GM11168 (cell line): ENCODE results near the gene SFI1.
"Not testable (repeated sequence)": the region's sequence is repeated elsewhere in the genome, so short reads cannot be mapped to it uniquely, and the experiment has no call there.

Experiments used
- in situ Hi-C: fragments of 300-500 bp; cut with MboI; formaldehyde crosslinking; loops from one replicate; pipeline ENCODE4 v1.12.0; 2022; ENCODE audit warnings: low sequenced_read_pairs; ENCODE audit not compliant: unreplicated experiment

SFI1 gene

DNA sequence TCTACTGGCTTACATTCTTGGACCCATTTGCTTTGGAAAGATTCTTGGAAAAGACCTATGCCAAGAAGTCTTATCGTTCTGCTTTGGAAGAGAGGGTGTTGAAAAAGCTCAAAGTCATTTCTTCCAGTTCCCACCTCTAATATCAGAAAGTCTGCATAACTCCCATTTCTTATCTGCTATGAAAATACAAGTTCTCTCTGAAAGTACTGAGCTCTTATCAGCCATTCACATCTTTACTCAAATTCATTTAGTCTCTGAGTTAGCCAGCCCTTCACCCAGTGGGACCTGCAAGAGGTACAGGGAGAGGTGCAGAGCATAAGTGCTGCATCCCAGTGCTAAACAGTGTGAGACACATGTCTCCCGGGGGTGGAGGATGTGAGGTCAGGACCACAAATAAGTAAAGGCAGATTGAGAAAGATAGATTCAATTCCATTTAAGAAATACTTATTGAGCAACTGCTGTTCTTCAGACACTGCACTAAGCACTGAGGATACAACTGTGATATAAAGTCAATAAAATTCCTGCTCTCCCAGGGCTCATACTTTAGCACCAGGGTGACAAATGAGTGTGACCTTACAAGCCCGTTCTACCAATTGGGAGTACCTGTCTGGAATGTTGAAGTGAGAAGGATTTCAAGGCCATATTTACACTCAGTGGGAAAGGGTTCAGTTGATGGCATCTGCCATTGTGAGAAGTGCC is 89.0 kb downstream of the SFI1 start:
- in situ Hi-C loops, result no loop called here

DNA sequence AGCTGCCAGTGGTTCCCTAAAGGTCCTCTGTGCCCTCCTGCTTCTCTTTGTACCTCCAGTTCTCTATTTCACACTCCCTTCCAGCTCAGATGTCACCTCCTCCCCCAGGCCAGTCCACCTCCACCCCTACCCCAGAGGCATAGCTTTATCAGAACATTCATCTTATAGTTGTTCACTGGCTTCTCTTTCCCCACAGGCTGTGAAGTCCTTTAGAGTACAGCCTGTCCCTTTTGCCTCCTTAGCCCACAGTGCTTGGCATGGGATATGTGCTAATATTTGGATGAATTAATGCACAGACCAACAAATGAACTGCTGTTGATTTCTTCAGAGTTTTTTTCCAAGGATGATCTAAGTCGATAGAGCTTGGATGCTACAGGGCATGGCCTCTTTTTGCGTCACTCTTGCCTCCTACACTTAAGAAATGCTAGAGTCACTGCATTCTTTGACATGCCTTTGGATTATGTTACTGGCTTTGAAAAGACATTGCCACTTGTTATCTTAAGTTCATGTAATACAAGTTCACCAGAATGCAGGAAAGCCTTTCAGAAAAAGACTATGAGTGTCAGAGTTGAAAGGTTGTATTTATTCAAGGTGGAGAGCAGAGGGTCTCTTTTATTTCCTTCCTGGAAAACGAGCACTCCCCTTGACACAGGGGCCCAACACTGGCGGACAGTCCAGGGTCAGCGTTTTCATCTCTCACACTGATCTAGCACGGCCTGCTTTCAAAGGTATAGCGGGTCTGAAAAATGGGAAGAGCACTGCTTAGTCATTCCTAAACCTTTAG is 90.0 kb downstream of the SFI1 start:
- in situ Hi-C loops, result no loop called here

DNA sequence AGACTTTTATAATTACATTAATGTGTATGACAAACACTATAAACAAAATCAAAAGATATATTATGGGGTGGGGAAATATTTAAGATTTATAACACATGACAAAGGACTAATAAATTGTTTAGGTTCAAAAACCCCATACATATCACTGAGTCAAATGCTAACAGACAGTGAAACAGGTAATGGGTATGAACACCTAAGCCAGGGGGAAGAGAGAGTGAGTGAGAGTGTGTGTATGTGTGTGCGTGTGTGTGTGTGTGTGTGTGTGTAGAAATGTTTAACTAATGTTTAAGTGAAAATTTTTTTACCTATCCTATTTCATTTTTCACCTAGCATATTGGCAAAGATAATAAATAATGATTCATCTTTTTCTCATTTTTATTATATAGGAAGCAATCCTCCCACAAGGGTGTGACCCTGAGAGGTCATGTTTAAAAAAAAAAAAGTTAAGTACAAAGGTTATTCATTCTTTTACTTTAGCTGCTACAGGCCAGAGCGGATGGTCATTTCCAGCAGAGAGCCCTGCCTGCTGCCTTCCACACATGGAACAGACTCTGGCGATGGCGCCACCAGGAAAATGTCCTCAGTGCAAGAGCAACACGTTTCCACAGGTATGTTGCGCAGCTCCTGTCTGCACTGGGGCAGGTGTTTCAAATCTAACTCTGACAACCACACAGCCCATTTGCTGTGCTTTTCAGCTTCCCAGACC is 92.8 kb downstream of the SFI1 start:
- in situ Hi-C loops, result no loop called here

DNA sequence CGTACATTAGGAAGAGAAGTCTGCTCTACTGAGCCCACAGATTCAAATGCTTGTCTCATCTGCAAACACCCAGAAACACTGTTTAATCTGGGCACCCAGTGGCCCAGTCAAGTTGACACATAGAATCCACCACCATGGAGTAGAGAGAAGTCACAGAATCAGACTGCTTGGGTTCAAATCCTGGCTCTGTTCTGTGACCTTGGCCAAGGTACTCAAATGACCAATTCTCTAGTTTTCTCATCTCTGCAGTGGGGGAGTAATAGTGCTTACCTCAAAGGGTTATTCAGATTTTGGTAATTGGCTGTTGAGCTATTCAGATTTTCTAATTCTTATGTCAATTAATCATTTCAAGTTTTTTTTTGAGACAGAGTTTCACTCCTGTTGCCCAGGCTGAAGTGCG is 93.8 kb downstream of the SFI1 start:
- in situ Hi-C loops, result not testable (repeated sequence)

DNA sequence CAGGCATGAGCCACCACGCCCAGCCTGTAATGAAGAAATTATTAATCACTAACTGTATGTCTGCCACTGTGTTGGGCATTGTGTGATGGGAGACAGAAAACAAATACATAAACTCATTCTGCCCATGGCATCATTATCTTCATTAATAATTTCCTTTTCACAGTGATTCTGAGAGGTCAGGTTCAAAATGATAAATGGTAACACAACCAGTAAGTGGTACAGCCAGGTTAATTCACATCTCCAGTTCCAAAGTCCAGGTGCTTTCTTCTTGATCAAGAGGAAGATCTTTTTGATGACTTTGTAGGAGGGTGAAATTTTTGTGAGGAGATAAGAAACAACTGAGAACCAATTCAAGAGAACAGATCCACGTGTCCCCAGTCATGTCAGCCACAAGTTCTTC is 98.9 kb downstream of the SFI1 start:
- in situ Hi-C loops, result no loop called here

DNA sequence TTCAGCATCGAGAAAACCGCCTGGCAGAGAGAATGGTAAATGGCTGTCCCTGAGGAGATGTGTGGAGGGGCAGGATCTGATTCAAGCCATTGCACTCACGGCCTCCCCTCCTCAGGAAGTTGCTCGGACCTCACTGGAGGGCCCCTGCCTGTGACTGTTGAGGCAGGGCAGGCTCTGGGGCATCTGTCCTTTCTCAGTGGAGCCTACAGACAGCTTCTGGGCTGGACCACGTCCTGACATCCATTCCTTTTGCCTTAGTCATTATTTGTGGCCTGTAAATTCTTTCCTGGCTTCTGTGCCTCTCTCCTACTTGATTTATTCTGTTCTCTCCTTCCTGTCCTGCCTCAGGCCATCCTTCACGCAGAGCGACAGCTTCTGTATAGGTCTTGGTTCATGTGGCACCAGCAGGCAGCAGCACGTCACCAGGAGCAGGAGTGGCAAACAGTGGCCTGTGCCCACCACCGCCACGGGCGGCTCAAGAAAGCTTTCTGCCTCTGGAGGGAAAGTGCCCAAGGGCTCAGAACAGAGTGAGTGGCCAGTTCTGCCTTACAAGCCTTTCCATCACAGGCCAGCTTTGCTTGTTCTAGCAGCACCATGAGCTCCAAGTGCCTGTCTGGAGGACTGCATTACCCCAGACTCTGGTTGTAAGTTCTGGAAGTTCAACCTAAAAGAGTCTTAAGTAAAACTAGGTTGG is 106.1 kb downstream of the SFI1 start:
- in situ Hi-C loops, result no loop called here

DNA sequence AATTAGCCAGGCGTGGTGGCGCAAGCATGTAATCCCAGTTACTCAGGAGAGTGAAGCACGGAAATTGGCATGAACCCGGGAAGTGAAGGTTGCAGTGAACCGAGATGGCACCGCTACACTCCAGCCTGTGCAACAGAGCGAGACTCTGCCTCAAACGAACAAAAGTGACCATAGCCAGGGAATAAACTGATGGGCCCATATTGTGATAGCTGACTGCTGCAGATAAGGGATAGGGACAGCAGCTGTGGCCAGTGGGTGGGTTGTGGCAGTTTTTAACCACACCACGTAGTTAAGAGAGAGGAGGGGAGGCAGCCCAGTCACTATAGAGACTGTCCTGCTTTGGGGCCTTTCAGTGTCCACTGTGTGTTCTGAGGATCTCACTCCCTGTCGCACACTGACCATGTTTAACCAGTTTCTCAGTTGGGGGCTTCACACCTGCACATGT is 106.8 kb downstream of the SFI1 start:
- in situ Hi-C loops, result no loop called here

DNA sequence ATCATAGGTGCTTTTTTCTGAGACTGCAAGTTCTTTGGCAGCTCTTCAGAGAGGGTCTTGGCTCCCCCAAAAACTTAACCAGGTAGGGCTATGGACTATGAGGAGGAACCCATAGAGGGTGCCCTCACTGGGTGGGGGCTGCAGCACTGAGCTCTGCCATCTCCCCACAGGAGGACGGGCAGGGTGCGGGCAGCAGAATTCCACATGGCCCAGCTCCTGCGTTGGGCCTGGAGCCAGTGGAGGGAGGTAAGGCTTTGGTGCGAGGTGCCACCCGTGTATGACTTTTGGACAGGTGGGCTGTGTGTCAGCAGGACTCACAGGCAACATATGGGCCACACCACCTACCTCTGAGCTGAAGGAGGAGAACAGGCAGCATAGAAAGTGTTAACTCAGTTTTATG is 107.2 kb downstream of the SFI1 start:
- in situ Hi-C loops, result no loop called here

DNA sequence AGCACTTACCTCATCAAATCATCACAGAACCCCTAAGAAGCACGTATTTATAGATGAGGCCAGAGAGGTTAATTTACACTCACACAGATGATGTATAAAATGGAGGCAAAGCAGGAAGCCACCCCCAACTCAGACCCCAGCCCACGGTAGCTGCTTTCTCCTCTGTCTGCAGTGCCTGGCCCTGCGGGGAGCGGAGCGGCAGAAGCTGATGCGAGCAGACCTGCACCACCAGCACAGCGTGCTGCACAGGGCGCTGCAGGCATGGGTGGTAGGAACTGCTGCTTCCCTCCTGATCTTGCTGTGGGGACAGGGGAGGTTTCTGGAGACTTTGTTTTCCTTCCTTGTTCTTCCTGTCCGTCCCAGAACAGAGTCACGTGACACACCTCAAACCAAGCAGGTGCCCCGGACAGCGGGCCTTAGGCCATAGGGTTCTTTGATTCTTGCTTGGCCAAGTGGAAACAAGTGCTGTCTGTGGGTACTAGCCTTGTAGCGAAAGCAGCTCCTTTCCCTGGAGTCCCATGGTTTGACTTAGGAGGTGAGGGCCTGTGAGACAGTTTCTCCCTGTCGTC is 107.9 kb downstream of the SFI1 start:
- in situ Hi-C loops, result no loop called here

DNA sequence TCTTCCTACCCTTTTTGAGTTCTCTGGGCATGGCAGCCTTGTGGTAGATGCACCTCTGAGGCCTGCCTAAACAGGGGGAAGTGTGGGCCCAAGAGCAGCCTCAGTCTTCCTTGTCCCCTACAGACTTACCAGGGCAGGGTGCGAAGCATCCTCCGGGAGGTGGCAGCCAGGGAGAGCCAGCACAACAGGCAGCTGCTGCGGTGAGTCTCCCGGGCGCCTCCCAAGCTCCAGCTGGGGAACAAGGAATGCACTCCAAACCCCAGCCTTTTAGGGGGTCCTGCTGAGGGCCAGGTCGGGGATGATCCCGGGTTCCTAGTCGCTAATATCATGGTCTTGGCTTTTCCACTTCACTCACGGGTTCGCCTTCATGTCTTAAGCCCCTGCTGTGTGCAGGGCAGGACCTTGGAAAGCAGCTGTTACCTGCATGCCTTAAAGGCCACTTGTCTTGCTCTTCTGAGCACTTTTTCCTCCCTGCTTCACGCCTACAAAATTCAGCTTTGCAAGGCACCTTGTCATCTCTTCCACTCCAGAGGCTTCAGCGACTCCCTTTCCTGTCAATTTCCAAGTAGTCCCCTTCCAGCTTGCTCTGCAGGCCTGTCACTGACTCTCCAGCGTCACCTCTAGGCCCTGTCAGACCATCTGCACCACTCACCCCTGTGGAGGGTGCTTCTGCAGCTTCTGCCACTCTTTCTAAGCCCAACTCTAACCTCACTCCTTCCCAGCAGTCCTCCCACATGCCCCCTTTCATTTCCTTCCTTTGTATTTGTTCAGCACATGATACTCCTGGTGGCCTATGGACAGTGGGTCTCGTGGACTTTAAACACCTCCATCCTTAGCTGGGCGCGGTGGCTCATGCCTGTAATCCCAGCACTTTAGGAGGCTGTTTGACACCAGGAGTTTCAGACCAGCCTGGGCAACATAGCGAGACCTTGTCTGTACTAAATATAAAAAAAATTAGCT is 108.7 kb downstream of the SFI1 start:
- in situ Hi-C loops, result no loop called here

DNA sequence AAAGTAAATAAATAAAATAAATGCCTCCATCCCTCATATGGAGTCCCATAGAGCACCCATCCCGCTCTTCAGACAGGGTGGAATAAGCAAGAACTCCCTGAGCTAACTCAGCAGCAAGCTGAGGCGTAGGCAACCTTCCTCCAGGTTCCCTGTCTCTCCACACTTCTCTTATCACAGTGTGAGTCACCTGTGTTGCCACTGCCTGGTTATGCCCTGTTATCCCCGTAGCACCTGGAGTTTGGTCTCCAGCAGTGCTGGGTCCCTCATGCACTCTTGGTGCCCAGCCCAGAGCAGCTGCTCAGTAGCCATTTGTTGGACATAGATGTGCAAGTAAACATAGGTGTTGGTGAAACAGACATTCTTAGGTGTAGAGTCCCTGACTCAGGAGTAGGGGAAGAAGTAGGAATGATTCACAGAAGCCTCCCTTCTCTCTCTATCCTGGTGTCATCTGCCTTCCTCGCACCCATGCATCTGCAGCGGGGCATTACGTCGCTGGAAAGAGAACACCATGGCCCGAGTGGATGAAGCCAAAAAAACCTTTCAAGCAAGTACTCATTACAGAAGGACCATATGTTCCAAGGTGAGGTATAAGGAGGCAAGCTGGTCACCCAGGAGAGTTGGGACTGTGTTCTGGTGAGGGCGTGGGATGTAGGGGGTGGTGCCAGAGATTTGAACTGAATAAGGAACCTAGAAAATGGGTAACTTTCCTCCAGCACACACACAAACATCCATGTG is 109.7 kb downstream of the SFI1 start:
- in situ Hi-C loops, result no loop called here

DNA sequence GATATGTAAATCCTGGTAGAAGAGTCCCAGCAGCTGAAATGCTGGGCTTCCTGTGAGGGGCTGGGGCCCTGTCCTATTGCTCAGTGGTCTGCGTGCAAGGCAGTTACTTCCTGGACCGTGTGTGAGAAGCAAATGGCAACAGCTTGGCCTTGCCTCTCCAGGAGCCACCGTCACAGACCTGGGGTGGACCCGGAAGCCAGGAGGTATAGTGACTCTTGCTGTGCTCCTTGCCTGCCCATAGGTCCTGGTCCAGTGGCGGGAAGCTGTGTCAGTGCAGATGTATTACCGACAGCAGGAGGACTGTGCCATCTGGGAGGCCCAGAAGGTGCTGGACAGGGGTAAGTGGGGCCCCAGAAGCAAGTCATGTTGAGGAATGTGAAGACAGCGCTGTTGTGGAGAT is 111.4 kb downstream of the SFI1 start:
- in situ Hi-C loops, result no loop called here

DNA sequence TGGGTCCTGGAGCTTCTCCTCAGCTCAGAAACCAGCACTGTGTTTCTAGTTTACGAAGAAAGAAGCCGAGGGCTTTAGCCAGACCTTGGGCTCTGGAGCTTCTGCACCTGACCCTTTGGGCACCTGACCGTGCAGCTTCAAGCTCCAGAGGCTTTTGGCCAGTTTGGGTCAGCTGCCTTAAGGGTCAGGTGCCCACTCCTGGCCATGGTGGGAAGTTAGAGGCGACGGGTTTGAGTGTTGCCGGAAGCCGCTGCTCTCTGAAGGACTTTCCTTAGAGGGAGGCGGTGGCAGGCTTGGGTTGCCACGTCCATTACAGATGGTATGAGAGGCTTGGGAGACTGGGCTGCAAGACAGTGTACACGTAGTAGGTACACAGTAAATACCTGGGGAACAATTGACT is 113.4 kb downstream of the SFI1 start:
- in situ Hi-C loops, result no loop called here

DNA sequence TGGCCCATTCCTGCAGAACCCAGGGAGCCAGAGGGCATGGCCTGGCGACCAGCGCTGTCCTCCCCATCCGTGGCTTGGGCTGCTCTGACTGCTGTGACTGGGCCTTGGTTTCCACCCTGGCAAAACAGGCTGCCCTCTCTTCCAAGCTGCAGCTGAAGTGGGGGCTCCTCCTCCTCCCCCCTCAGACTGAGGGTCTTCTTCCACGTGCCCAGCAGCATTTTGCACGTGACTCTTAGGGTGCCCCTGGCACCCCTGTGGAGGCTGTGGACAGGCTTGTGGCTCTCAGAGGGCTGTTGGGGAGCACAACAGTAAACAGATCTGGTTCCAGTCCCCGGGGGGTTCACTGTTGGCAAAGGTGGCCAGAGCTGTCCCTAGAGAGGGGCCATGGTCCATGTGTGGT is 114.3 kb downstream of the SFI1 start:
- in situ Hi-C loops, result no loop called here

DNA sequence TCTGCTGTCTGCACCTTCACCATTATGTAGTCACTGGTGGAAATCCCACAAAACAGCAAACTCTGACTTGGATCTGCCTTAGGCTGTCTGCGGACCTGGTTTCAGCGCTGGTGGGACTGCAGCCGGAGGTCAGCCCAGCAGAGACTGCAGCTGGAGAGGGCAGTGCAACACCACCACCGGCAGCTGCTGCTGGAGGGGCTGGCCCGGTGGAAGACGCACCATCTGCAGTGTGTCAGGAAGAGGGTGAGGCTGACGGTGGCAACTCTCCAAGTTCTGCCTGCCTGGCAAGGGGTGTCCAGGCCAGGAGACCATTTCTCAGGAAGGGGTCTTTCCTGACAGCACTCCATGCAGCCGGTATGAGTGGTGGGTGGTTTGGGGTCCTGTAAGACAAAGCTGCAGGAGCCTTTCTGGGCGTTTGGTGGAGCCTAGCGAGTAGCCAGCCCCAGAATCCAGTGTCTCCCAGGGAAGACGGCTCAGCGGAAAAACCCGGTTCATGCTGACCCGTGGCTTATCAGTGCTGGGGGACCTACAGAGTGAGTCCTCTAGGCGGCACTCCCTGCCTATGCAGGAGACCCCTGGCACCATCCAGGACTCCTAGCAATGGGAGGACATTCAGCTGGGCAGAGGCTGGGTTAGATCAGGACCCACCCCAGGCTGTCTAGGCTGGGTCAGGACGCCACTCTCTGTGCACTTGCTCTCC is 114.9 kb downstream of the SFI1 start:
- in situ Hi-C loops, result no loop called here

DNA sequence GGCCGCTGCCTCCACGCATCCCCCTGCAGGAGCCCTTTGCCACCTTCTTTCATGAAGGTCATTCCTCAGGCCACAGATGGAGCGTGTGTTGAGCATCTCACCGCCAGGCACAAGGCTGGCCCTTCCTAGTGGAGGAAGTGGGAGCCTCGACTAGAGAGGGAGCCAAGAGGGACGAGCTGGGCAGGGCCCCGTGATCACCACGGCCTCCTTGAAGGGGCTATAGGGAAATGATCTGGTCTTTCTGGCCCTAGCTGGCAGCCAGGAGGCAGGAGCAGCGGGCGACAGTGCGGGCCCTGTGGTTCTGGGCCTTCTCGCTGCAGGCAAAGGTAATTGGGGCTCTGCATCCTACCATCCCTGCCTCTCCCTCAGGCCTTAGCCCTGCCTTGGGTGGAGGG is 116.6 kb downstream of the SFI1 start:
- in situ Hi-C loops, result no loop called here

DNA sequence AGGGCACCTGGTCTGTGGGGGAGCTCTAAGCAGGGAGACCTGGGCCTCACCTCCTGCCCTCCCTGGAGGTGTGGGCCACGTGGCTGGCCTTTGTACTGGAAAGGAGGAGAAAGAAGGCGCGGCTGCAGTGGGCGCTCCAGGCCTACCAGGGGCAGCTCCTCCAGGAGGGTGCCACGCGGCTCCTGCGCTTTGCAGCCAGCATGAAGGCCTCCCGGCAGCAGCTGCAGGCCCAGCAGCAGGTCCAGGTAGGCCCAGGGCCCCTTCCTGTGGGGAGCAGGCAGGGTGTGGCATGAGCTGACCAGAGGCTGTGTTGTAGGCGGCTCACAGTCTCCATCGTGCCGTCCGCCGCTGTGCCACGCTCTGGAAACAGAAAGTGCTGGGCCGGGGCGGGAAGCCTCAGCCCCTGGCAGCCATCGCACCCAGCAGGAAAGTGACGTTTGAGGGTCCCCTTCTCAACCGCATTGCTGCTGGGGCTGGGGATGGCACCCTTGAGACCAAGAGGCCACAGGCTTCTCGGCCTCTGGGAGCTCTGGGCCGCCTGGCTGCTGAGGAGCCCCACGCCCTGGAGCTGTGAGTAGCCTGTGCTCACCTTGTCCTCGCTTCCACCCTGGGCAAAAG is 117.1 kb downstream of the SFI1 start:
- in situ Hi-C loops, result no loop called here

DNA sequence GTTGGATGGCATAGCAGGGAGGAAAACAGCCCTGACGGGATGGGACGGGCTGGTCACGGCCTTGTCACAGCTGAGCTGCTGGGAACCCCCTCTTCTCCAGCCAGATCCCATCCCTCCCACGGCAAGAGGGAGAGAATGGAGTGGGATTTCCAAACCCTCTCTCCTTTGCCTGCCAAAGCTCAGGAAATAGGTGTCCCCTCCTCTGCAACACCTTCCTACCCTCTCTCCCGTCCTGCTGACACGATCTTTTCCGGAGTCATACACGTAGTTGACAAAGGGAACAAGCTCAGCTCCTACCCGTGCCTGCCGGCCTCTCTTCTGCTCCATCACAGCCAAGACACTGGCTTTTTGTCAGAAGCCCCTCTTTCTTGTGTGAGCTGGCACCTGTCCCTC is 117.6 kb downstream of the SFI1 start:
- in situ Hi-C loops, result no loop called here
